C4-2B (cell line): Measurements from ENCODE around the gene ZMYM5.

Source experiments
- H3K27ac ChIP-seq: fragments of 450-650 bp; 2 replicates; pipeline ENCODE4 v1.5.1; 2017
- ZFX ChIP-seq: fragments of 450-650 bp; IDR thresholded peaks from 2 replicates; pipeline ENCODE4 v1.6.1; 2017
- TF ChIP-seq, protein P1 (sequence below): fragments of 450-650 bp; conservative IDR thresholded peaks from 2 replicates; pipeline ENCODE4 v1.5.1; 2017; ENCODE audit warnings: mild to moderate bottlenecking

ZMYM5 gene

DNA sequence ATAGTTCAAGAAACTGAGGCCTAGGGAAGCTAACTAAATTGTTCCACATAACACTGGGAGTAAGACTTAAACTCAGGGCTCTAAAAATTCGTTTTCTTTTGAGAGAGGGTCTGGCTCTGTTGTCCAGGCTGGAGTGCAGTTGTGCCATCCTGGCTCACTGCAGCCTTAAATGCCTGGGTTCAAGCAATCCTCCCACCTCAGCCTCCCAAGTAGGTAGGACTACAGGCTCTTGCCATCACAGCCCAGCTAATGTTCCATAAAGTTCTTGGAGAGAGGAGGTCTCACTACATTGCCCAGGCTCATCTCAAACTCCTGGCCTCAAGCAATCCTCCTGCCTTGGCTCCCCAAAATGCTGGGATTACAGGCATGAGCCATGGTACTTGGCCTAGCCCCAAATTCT, 10.7 kb downstream of the ZMYM5 start:
- TF ChIP-seq, protein P1, sequence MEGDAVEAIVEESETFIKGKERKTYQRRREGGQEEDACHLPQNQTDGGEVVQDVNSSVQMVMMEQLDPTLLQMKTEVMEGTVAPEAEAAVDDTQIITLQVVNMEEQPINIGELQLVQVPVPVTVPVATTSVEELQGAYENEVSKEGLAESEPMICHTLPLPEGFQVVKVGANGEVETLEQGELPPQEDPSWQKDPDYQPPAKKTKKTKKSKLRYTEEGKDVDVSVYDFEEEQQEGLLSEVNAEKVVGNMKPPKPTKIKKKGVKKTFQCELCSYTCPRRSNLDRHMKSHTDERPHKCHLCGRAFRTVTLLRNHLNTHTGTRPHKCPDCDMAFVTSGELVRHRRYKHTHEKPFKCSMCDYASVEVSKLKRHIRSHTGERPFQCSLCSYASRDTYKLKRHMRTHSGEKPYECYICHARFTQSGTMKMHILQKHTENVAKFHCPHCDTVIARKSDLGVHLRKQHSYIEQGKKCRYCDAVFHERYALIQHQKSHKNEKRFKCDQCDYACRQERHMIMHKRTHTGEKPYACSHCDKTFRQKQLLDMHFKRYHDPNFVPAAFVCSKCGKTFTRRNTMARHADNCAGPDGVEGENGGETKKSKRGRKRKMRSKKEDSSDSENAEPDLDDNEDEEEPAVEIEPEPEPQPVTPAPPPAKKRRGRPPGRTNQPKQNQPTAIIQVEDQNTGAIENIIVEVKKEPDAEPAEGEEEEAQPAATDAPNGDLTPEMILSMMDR: no peak
- no peak for TF ChIP-seq ZFX
- no peak overlapping the region for H3K27ac ChIP-seq

DNA sequence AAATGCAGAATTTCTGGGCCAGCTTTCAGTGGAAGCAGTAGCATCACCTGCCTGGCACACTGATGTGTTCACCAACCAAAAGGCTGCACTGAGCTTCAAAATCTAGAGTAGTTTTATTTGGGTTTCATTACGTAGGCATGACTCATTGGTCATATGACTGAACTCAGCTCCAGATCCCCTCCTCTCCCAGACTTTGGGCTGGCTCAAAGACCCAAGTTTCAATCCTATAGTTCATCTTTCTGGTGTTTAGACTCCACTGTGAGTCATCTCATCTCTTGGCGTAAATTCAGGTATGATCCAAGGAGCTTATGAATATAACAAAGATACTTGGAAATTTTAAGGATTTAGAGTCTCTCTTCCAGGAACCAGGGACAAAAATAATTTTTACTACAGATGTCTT, 17.7 kb downstream of the ZMYM5 start:
- TF ChIP-seq, protein P1: no peak
- TF ChIP-seq ZFX: no peak
- no peak overlapping the region for H3K27ac ChIP-seq

- TF ChIP-seq ZFX: no peak
- TF ChIP-seq, protein P1: no peak
- no peak overlapping the region for H3K27ac ChIP-seq
Observed at GRCh38 chr13:19838865-19839275, 24.6 kb downstream of the ZMYM5 start.

GRCh38 chr13:19836472-19836871, 27.0 kb downstream of the ZMYM5 start:
- H3K27ac ChIP-seq: no peak overlapping the region
- TF ChIP-seq, protein P1: no peak

DNA sequence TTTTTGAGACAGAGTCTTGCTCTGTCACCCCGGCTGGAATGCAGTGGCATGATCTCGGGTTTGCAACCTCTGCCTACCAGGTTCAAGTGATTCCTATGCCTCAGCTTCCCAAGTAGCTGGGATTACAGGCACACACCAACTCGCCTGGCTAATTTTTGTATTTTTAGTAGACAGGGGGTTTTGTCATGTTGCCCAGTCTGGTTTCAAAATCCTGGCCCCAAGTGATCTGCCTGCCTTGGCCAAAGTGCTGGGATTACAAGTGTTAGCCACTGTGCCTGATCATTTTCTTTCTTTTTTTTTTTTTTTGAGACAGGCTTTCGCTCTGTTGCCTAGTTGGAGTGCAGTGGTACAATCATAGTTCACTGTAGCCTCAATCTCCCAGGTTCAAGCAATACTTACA, 28.7 kb downstream of the ZMYM5 start:
- TF ChIP-seq ZFX: no peak
- TF ChIP-seq, protein P1: no peak
- H3K27ac ChIP-seq: no peak overlapping the region

GRCh38 chr13:19822673-19823072, 40.8 kb downstream of the ZMYM5 start:
- no peak for TF ChIP-seq ZFX
- TF ChIP-seq, protein P1: no peak

GRCh38 chr13:19818223-19818842, 45.1 kb downstream of the ZMYM5 start:
- no peak for TF ChIP-seq ZFX
- TF ChIP-seq, protein P1: no peak; the same call in 1 of the 2 replicates
- H3K27ac ChIP-seq: no peak overlapping the region

More at GRCh38 chr13:19822673-19823072, 40.8 kb downstream of the ZMYM5 start:
- no peak overlapping the region for H3K27ac ChIP-seq
